HepG2 (cell line): Measurements from ENCODE around the gene MFNG. TPM values are rescaled to one million over a fixed set of nuclear protein-coding genes. Genes with fewer than 3 reads are reported as not detected.

Experiments used
- ATAC-seq: fragments of 200-7000 bp; cut with Tn5 transposase; 3 replicates; pipeline ENCODE4 v1.9.1; 2020; ENCODE audit warnings: mild to moderate bottlenecking, moderate library complexity
- BruUV-seq: library from RNA; stranded (reverse); fragments of 400-500 nt; replicated peaks from 2 replicates; lab custom pipeline; 2021; lab: Mats Ljungman, UMichigan
- CTCF ChIA-PET: fragments of 300-600 bp; formaldehyde crosslinking; extraction: SDS; loops from one replicate; lab custom pipeline; 2021; ENCODE audit warnings: low total read pairs, inconsistent platforms, low intra/inter-chr PET ratio; lab: Yijun Ruan, JAX
- POLR2A ChIA-PET: fragments of 350-600 bp; sonication (Branson Sonifier 250); formaldehyde crosslinking; loops from one replicate; lab custom pipeline; 2020; ENCODE audit warnings: antibody characterized with exemption, inconsistent platforms; lab: Yijun Ruan, JAX
- DNase-seq: peaks from one replicate; pipeline ENCODE4 v3.0.0-alpha.2; 2015; ENCODE audit warnings: low spot score
- FAIRE-seq: peaks from 3 replicates; lab custom pipeline; 2011; peaks lifted over from hg19 to GRCh38; lab: Jason Lieb, UNC
- H2AFZ ChIP-seq: one replicate; pipeline ENCODE4 v1.6.1; 2011; ENCODE audit warnings: low read length, inconsistent platforms
- H3K27ac ChIP-seq: fragments of 300-600 bp; 3 replicates; pipeline ENCODE4 v1.8.0; 2011; ENCODE audit warnings: mixed run types, mild to moderate bottlenecking, mixed read lengths, low read length, inconsistent platforms; ENCODE audit not compliant: insufficient read depth; ENCODE audit errors: extremely low read length
- H3K27me3 ChIP-seq, 2 experiments: fragments of 200-600 bp in 1 of 2; 2 replicates in 1 of 2; 3 replicates in 1 of 2; pipeline versions ENCODE4 v1.6.0 to v1.8.0; 2011; ENCODE audit warnings: low read length in 2 of 2, mild to moderate bottlenecking in 2 of 2, moderate library complexity in 2 of 2, inconsistent platforms in 1 of 2; ENCODE audit not compliant: insufficient read depth in 2 of 2, control insufficient read depth in 1 of 2
- H3K36me3 ChIP-seq, 2 experiments: fragments of 200-600 bp in 1 of 2; replicated peaks in 1 of 2; 2 replicates in 1 of 2; 3 replicates in 1 of 2; pipeline versions ENCODE4 v1.5.1 to v1.8.0; 2011; ENCODE audit warnings: low read length in 2 of 2, inconsistent platforms in 1 of 2; ENCODE audit not compliant: insufficient read depth in 2 of 2, control insufficient read depth in 1 of 2
- H3K4me1 ChIP-seq: 2 replicates; pipeline ENCODE4 v1.5.1; 2012; ENCODE audit warnings: low read length, inconsistent platforms; ENCODE audit not compliant: insufficient read depth
- H3K4me2 ChIP-seq: 2 replicates; pipeline ENCODE4 v1.6.0; 2011; ENCODE audit warnings: low read depth, low read length, inconsistent platforms
- H3K4me3 ChIP-seq, 3 experiments: fragments of 200-600 bp in 1 of 3; sonication (generic), shearing (Covaris generic) in 1 of 3; replicated peaks in 1 of 3; 2 replicates each; pipeline ENCODE4 v1.5.1; 2011 to 2016; ENCODE audit warnings: low read length in 3 of 3, inconsistent platforms in 2 of 3, low read depth in 2 of 3, mild to moderate bottlenecking in 2 of 3, control low read depth in 1 of 3, mixed read lengths in 1 of 3; ENCODE audit not compliant: insufficient read depth in 1 of 3
- H3K79me2 ChIP-seq: one replicate; pipeline ENCODE4 v1.6.1; 2011; ENCODE audit warnings: low read length, inconsistent platforms; ENCODE audit not compliant: insufficient read depth
- H3K9ac ChIP-seq: 2 replicates; pipeline ENCODE4 v1.6.0; 2011; ENCODE audit warnings: mild to moderate bottlenecking, low read depth, low read length, inconsistent platforms; ENCODE audit not compliant: insufficient read depth
- H3K9me3 ChIP-seq: 2 replicates; pipeline ENCODE4 v1.5.1; 2012; ENCODE audit warnings: mild to moderate bottlenecking, low read length
- H4K20me1 ChIP-seq: 2 replicates; pipeline ENCODE4 v1.6.0; 2011; ENCODE audit warnings: inconsistent platforms, mild to moderate bottlenecking, low read length, moderate library complexity; ENCODE audit not compliant: insufficient read depth
- HNRNPL ChIP-seq: fragments of 200-400 bp; formaldehyde crosslinking; IDR thresholded peaks from 2 replicates; pipeline ENCODE4 v1.6.1; 2017; ENCODE audit warnings: mild to moderate bottlenecking, low read depth, low read length
- MAFF ChIP-seq: IDR thresholded peaks from 2 replicates; pipeline ENCODE4 v1.6.1; 2011; ENCODE audit warnings: low read depth, low read length, improper control_type of control experiment
- MTA1 ChIP-seq: sonication (generic); formaldehyde crosslinking; IDR thresholded peaks from 2 replicates; pipeline ENCODE4 v1.4.0; 2020; ENCODE audit warnings: missing genetic modification reagents, mild to moderate bottlenecking, borderline replicate concordance
- MTA3 ChIP-seq: sonication (generic); formaldehyde crosslinking; IDR thresholded peaks from 2 replicates; pipeline ENCODE4 v1.4.0; 2020; ENCODE audit warnings: missing genetic modification reagents
- NR1H2 ChIP-seq: sonication (generic); formaldehyde crosslinking; IDR thresholded peaks from 2 replicates; pipeline ENCODE4 v1.8.1; 2022; ENCODE audit warnings: low read depth, missing genetic modification reagents, borderline replicate concordance
- NR2F6 ChIP-seq, 2 experiments: IDR thresholded peaks; 2 replicates each; pipeline ENCODE4 v1.6.1; 2016; ENCODE audit warnings: antibody characterized with exemption in 1 of 2, mild to moderate bottlenecking in 1 of 2
- POLR2A ChIP-seq, 2 experiments: IDR thresholded peaks; 2 replicates each; pipeline ENCODE4 v1.6.1; 2011; ENCODE audit warnings: low read depth in 2 of 2, low read length in 2 of 2, mild to moderate bottlenecking in 1 of 2, moderate library complexity in 1 of 2; ENCODE audit not compliant: insufficient read depth in 1 of 2
- PRMT3 ChIP-seq: sonication (generic); formaldehyde crosslinking; IDR thresholded peaks from 2 replicates; pipeline ENCODE4 v1.8.1; 2022; ENCODE audit warnings: low read depth, mild to moderate bottlenecking, moderate library complexity, missing genetic modification reagents, borderline replicate concordance
- YY1 ChIP-seq: IDR thresholded peaks from 2 replicates; pipeline ENCODE4 v1.6.1; 2011; ENCODE audit warnings: low read length, low read depth, moderate library complexity, mild to moderate bottlenecking; ENCODE audit not compliant: insufficient read depth, insufficient replicate concordance
- ZNF335 ChIP-seq: sonication (generic); formaldehyde crosslinking; IDR thresholded peaks from 2 replicates; pipeline ENCODE4 v1.4.0; 2020; ENCODE audit warnings: missing genetic modification reagents
- ZNF558 ChIP-seq: sonication (generic); formaldehyde crosslinking; IDR thresholded peaks from 2 replicates; pipeline ENCODE4 v1.9.0; 2022; ENCODE audit warnings: mild to moderate bottlenecking, missing genetic modification reagents, borderline replicate concordance
- ZNF749 ChIP-seq: sonication (generic); formaldehyde crosslinking; IDR thresholded peaks from 2 replicates; pipeline ENCODE4 v1.8.0; 2022; ENCODE audit warnings: mild to moderate bottlenecking, missing genetic modification reagents, moderate library complexity, borderline replicate concordance
- WGBS: methylation state at CpG from one replicate; pipeline ENCODE4 v1.1.6; 2017; ENCODE audit warnings: low lambda C conversion rate; 5-methylcytosine and 5-hydroxymethylcytosine counted together
- in situ Hi-C: cut with HindIII; loops from 2 replicates; pipeline ENCODE4 v1.10.0; 2017; ENCODE audit warnings: low pct_unique_long_range_greater_than_20kb; ENCODE audit not compliant: extremely low pct_ligation_motif_present
- intact Hi-C: fragments of 100-400 bp; cut with micrococcal nuclease; formaldehyde crosslinking; loops from one replicate; pipeline ENCODE4 v1.10.0; 2022; ENCODE audit not compliant: unreplicated experiment
- polyA plus RNA-seq, 8 experiments: library from polyadenylated mRNA; depleted of rRNA in 3 of 8; stranded (reverse) in 7 of 8; unstranded in 1 of 8; fragments of >200 nt; fragmentation: Illumina TruSeq in 4 of 8; extraction: Trizol in 4 of 8; gene quantifications; 2 replicates each; pipeline versions ENCODE4 v1.2.1 to v1.2.3, GENCODE V29; 2011 to 2016; ENCODE audit warnings: low read depth in 4 of 8, missing spikeins in 1 of 8, mixed read lengths in 1 of 8; ENCODE audit not compliant: insufficient read depth in 1 of 8
- total RNA-seq, 5 experiments: library from RNA; depleted of rRNA; stranded (reverse); fragments of >200 nt; fragmentation: Illumina TruSeq; extraction: Trizol; gene quantifications; 2 replicates each; pipeline ENCODE4 v1.2.3, GENCODE V29; 2016; ENCODE audit warnings: low read depth in 1 of 5
- TF ChIP-seq, protein P1 (sequence below): sonication (generic); formaldehyde crosslinking; IDR thresholded peaks from one replicate; pipeline ENCODE4 v1.5.1; 2020; ENCODE audit warnings: mild to moderate bottlenecking, missing genetic modification reagents; ENCODE audit errors: not compliant biosample characterization

MFNG gene
- total and polyA plus RNA-seq, 2 of the 13 experiments (the other 11 are each of a cell fraction or from before 2014, with no cell fraction given): 1.0 to 11.7 TPM

DNA sequence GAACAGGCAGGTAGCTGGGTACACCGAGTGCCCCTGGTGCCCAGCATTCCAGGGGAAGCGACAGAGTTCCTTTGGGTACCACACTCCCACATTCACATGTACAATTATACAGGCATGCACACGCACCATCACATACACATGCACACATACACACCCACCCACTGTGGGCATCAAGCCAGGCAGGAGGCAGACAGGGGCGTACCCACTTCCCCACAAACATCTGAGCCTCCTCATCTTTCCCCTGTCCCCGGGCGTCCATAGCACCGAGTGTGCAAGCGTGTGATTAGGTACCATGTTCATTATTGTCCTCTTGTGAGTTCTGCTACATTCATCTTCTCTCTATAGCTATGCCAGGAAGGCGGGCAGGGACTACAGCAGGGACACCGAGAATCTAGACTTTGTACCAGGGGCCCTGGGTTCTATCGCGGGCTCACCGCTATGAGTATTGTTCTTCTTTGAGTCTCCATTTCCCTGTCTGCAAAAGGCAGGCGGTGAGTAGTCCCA, 35.1 kb upstream of the MFNG start:
- peak overlapping the region; percentile 8 for H2AFZ ChIP-seq
- WGBS: under 1% methylated on average over 14 of the region's 14 CpGs
- intact Hi-C loops: loop anchor here (10.0 kb wide), 1 partner anchor 46 kb away; no protein-coding TSS in a partner anchor
- peaks cover 5% of the 10 kb centered on the region; the same call in 1 of the 2 replicates for H4K20me1 ChIP-seq
- no peaks in the 10 kb centered on the region; a peak in 1 of 5 replicates for H3K36me3 ChIP-seq
- in situ Hi-C loops: no loop called here
- peak; percentile 53 for FAIRE-seq
- H3K4me1 ChIP-seq: peaks cover 84% of the 10 kb centered on the region
- no peaks in the 10 kb centered on the region for H3K9me3 ChIP-seq
- peak overlapping the region; percentile 20 to 60 (median 27); a peak in 5 of 6 replicates for H3K4me3 ChIP-seq
- peak; percentile 63 for ATAC-seq
- DNase-seq: peak; percentile 79
- no peaks in the 10 kb centered on the region; a peak in 1 of 5 replicates for H3K27me3 ChIP-seq
- BruUV-seq: no TSS peak
- H3K27ac ChIP-seq: peak overlapping the region; percentile 3
- ChIA-PET POLR2A (interaction anchor here (0.7 to 4.0 kb wide), 9 partner anchors 9 to 87 kb away, joined by 3 to 19 read pairs (median 4); partner anchors contain the start of gene GGA1), CTCF (no interaction called here)
- peaks cover 26% of the 10 kb centered on the region for H3K79me2 ChIP-seq
- peak overlapping the region; percentile 46; the same call in 1 of the 2 replicates for H3K9ac ChIP-seq
- H3K4me2 ChIP-seq: peak overlapping the region; percentile 86
- TF ChIP-seq MTA3 (no peak), ZNF749 (no peak), ZNF558 (CRISPR knock-in tag) (no peak), PRMT3 (CRISPR knock-in tag) (no peak), MAFF (no peak), POLR2A (IDR thresholded peaks at IDR 0.05; ENCODE audit: insufficient read depth in 1 of 2, low read depth in 2 of 2, low read length in 2 of 2) (no peak), NR2F6 (IDR thresholded peaks at IDR 0.05) (no peak), NR2F6 (CRISPR knock-in tag; IDR thresholded peaks at IDR 0.05) (no peak), HNRNPL (peak; percentile 87), YY1 (no peak), ZNF335 (no peak), NR1H2 (CRISPR knock-in tag) (no peak), MTA1 (CRISPR knock-in tag) (peak; percentile 56; the same call in 1 of the 2 replicates)
- TF ChIP-seq, protein P1, sequence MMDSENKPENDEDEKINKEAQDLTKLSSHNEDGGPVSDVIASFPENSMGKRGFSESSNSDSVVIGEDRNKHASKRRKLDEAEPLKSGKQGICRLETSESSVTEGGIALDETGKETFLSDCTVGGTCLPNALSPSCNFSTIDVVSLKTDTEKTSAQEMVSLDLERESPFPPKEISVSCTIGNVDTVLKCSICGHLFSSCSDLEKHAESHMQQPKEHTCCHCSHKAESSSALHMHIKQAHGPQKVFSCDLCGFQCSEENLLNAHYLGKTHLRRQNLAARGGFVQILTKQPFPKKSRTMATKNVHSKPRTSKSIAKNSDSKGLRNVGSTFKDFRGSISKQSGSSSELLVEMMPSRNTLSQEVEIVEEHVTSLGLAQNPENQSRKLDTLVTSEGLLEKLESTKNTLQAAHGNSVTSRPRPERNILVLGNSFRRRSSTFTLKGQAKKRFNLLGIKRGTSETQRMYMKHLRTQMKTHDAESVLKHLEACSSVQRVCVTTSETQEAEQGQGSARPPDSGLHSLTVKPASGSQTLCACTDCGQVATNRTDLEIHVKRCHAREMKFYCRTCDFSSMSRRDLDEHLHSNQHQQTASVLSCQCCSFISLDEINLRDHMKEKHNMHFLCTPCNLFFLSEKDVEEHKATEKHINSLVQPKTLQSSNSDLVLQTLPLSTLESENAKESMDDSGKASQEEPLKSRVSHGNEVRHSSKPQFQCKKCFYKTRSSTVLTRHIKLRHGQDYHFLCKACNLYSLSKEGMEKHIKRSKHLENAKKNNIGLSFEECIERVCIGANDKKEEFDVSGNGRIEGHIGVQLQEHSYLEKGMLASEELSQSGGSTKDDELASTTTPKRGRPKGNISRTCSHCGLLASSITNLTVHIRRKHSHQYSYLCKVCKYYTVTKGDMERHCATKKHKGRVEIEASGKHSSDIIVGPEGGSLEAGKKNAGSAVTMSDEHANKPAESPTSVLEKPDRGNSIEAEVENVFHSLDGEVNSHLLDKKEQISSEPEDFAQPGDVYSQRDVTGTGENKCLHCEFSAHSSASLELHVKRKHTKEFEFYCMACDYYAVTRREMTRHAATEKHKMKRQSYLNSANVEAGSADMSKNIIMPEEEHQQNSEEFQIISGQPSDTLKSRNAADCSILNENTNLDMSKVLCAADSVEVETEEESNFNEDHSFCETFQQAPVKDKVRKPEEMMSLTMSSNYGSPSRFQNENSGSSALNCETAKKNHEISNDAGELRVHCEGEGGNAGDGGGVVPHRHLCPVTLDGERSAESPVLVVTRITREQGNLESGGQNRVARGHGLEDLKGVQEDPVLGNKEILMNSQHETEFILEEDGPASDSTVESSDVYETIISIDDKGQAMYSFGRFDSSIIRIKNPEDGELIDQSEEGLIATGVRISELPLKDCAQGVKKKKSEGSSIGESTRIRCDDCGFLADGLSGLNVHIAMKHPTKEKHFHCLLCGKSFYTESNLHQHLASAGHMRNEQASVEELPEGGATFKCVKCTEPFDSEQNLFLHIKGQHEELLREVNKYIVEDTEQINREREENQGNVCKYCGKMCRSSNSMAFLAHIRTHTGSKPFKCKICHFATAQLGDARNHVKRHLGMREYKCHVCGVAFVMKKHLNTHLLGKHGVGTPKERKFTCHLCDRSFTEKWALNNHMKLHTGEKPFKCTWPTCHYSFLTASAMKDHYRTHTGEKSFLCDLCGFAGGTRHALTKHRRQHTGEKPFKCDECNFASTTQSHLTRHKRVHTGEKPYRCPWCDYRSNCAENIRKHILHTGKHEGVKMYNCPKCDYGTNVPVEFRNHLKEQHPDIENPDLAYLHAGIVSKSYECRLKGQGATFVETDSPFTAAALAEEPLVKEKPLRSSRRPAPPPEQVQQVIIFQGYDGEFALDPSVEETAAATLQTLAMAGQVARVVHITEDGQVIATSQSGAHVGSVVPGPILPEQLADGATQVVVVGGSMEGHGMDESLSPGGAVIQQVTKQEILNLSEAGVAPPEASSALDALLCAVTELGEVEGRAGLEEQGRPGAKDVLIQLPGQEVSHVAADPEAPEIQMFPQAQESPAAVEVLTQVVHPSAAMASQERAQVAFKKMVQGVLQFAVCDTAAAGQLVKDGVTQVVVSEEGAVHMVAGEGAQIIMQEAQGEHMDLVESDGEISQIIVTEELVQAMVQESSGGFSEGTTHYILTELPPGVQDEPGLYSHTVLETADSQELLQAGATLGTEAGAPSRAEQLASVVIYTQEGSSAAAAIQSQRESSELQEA (CRISPR knock-in tag): no peak
